BE2C (cell line): ENCODE results near the gene NLGN1.

Experiments
- DNase-seq: peaks from one replicate; pipeline ENCODE4 v3.0.0-alpha.2; 2020
- H3K27me3 ChIP-seq: fragments of 250-450 bp; sonication (Bioruptor Pico); 2 replicates; pipeline ENCODE4 v1.5.1; 2020; ENCODE audit warnings: mild to moderate bottlenecking
- H3K36me3 ChIP-seq: fragments of 250-450 bp; sonication (Bioruptor Pico); 2 replicates; pipeline ENCODE4 v1.5.1; 2020; ENCODE audit warnings: mild to moderate bottlenecking
- H3K4me1 ChIP-seq: fragments of 250-450 bp; sonication (Bioruptor Pico); 2 replicates; pipeline ENCODE4 v1.5.1; 2020
- H3K4me3 ChIP-seq: 2 replicates; pipeline ENCODE4 v1.5.1; 2011; ENCODE audit warnings: low read depth, low read length
- H3K9me3 ChIP-seq: fragments of 250-450 bp; sonication (Bioruptor Pico); 2 replicates; pipeline ENCODE4 v1.5.1; 2020
- CTCF ChIP-seq: IDR thresholded peaks from 2 replicates; pipeline ENCODE4 v1.5.1; 2012; ENCODE audit warnings: mild to moderate bottlenecking, low read depth, low read length

Gene NLGN1

DNA sequence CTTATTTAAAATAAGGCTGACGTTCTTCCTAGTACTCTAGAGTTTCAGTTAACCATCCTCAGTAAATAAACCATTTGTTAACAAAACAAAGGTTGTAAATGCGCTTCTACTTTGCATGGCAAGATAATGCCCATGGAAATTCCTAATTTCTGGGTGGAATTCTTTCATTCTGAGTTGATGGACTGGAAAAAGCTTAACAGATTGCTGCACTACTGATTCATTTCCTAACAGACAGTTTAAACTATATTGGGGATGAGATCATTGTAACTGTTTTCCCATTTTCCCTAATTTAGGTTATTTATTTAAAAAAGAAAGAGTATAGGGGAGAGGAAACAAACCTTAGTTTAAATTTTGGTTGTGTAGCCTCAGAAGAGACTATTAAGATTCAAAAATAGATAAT lies 342.2 kb downstream of the NLGN1 start:
- Histone ChIP-seq H3K4me1 (no peaks in the 10 kb centered on the region), H3K9me3 (no peaks in the 10 kb centered on the region), H3K4me3 (no peak overlapping the region), H3K36me3 (no peaks in the 10 kb centered on the region), H3K27me3 (no peaks in the 10 kb centered on the region)
- TF ChIP-seq CTCF = no peak
- no peak for DNase-seq

DNA sequence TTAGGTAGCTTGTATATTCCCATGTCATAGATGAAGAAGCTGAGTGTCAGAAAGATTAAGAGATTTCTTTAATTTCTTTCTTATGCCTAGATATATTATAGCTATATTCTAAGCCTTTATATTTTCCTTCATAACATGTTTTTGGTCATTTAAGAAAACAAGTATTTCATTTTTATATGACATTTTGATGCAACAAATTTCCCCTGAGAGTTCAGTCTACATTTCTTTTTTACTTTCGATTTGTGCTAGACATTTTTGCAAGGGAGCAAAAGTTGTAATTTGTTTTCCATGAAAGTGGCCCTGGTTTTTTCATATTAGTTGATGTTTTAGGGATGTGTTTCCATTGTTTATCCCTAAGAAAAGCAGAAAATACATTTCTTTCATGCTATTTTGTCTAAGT lies 344.9 kb downstream of the NLGN1 start:
- no peaks in the 10 kb centered on the region for H3K4me1 ChIP-seq
- H3K4me3 ChIP-seq = no peak overlapping the region
- H3K27me3 ChIP-seq = no peaks in the 10 kb centered on the region
- no peak for DNase-seq
- H3K36me3 ChIP-seq = no peaks in the 10 kb centered on the region
- no peak for TF ChIP-seq CTCF
- H3K9me3 ChIP-seq = no peaks in the 10 kb centered on the region

DNA sequence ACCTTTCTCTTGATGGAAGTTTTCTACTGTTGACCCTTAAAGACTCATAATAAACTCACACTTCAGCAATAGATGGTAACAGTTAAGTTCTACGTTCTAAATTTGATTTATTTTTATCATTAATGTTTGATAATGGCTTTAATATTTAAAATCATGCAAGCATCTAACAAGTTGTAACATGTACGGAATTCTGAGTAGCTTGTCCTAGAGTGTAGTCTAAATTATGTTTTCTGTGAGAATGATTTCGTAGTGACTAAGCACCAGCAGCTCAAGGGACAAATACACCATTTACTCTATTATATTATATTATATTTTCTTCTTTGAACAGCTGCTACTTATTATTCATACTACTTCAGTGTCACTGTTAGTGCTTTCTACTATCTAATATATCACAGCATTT lies 345.6 kb downstream of the NLGN1 start:
- H3K9me3 ChIP-seq = no peaks in the 10 kb centered on the region
- no peaks in the 10 kb centered on the region for H3K4me1 ChIP-seq
- H3K4me3 ChIP-seq = no peak overlapping the region
- no peaks in the 10 kb centered on the region for H3K36me3 ChIP-seq
- no peak for TF ChIP-seq CTCF
- no peak for DNase-seq
- H3K27me3 ChIP-seq = no peaks in the 10 kb centered on the region

GRCh38 chr3:173743516-173743915 lies 346.0 kb downstream of the NLGN1 start:
- no peak overlapping the region for H3K4me3 ChIP-seq
- no peaks in the 10 kb centered on the region for H3K9me3 ChIP-seq
- no peaks in the 10 kb centered on the region for H3K27me3 ChIP-seq
- DNase-seq = no peak
- H3K36me3 ChIP-seq = no peaks in the 10 kb centered on the region
- no peak for TF ChIP-seq CTCF
- H3K4me1 ChIP-seq = no peaks in the 10 kb centered on the region

DNA sequence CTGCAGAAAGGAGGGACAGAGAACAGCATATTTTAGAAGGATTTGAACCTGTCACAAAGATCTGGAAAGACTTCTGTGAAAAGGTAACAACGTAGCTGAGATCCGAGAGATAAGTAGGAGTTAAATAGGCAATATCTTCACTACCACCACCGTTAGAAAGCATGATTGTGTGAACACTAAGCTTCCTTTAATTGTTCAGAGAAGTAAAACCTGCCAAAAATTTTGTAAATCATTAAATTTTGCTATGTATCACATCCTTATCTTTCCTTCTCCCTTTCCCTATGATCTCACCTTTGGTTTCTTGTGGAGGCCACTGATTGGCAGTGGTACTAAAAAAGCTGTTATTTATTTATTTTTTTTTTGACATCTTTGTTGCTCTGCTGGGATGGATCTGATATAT lies 346.9 kb downstream of the NLGN1 start:
- Histone ChIP-seq H3K4me1 (no peaks in the 10 kb centered on the region), H3K9me3 (no peaks in the 10 kb centered on the region), H3K4me3 (no peak overlapping the region), H3K27me3 (no peaks in the 10 kb centered on the region), H3K36me3 (no peaks in the 10 kb centered on the region)
- DNase-seq = no peak
- TF ChIP-seq CTCF = no peak

DNA sequence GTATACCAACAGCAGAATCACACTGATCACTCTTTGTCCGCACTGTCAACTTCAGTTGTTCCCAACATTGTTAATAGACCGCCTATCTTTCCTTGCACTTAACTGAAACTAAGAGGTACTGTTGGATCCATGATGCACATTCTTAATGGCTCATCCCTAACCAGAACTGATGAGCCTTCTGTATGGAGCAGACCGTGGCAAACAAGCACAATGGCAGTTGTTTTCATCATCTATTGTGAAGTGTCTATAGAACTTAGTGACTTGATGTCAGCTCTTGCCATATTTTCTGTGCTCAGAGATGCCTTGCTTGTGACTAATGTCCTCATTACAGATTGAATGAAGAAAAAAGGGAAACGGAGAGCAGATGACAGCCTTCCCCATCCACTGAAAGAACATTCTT lies 347.4 kb downstream of the NLGN1 start:
- H3K9me3 ChIP-seq = no peaks in the 10 kb centered on the region
- H3K27me3 ChIP-seq = no peaks in the 10 kb centered on the region
- TF ChIP-seq CTCF = no peak
- no peak for DNase-seq
- H3K4me3 ChIP-seq = no peak overlapping the region
- H3K4me1 ChIP-seq = no peaks in the 10 kb centered on the region
- no peaks in the 10 kb centered on the region for H3K36me3 ChIP-seq
